ENCODE results near the gene TMBIM4. TPM values are rescaled to one million over a fixed set of nuclear protein-coding genes. Genes with fewer than 3 reads are reported as not detected.
"Not testable (repeated sequence)": the region's sequence is repeated elsewhere in the genome, so short reads cannot be mapped to it uniquely, and the experiment has no call there.

TMBIM4 gene
- total and polyA plus RNA-seq, 2 of the 4 experiments (the other 2 are of a cell fraction) = 38.7 to 59.3 TPM

- Histone ChIP-seq H3K14ac (replicated peaks; ENCODE audit: low read depth, low read length) (no peak overlapping the region), H2BK120ac (ENCODE audit: low read depth, low read length) (no peak overlapping the region), H2BK20ac (ENCODE audit: low read depth, low read length) (no peak overlapping the region), H4K5ac (ENCODE audit: low read depth, low read length) (no peak overlapping the region), H2BK15ac (ENCODE audit: low read depth, low read length) (no peak overlapping the region), H3K9me3 (ENCODE audit: control insufficient read depth, insufficient read depth, low read length) (no peaks in the 10 kb centered on the region), H2AK9ac (replicated peaks; ENCODE audit: low read depth, low read length, poor library complexity) (no peak overlapping the region), H4K91ac (ENCODE audit: insufficient read depth, low read depth, low read length) (no peak overlapping the region), H3K23ac (ENCODE audit: low read depth, low read length) (no peak overlapping the region), H3K4me1 (ENCODE audit: control insufficient read depth, insufficient read depth, low read length) (no peaks in the 10 kb centered on the region; the same call in 1 of the 2 replicates), H4K8ac (ENCODE audit: low read depth in 2 of 2, low read length in 2 of 2) (no peak overlapping the region), H3K4me2 (ENCODE audit: low read depth, low read length) (no peak overlapping the region), H3K79me1 (ENCODE audit: low read depth in 1 of 2, low read length in 2 of 2) (no peaks in the 10 kb centered on the region), H3K9ac (ENCODE audit: low read depth, low read length) (no peak overlapping the region), H2BK5ac (ENCODE audit: low read depth, low read length, poor library complexity, severe bottlenecking) (no peak overlapping the region), H3K36me3 (ENCODE audit: control insufficient read depth, insufficient read depth, low read length) (no peaks in the 10 kb centered on the region), H2AK5ac (ENCODE audit: low read depth, low read length) (no peak overlapping the region), H3K9me1 (ENCODE audit: insufficient read depth, low read length) (no peaks in the 10 kb centered on the region), H3K18ac (ENCODE audit: low read depth, low read length) (no peak overlapping the region), H3K4me3 (ENCODE audit: insufficient read depth, low read depth, low read length) (no peak overlapping the region), H3K27me3 (ENCODE audit: control insufficient read depth, insufficient read depth, low read length) (peaks cover 9% of the 10 kb centered on the region), H4K20me1 (ENCODE audit: insufficient read depth, low read length) (no peaks in the 10 kb centered on the region), H2AFZ (replicated peaks; ENCODE audit: low read length, poor library complexity) (no peak overlapping the region), H3K56ac (ENCODE audit: extremely low read depth, insufficient read depth, low read length) (no peak overlapping the region), H3K4ac (ENCODE audit: low read depth, low read length) (no peak overlapping the region), H3K27ac (ENCODE audit: insufficient read depth, low read length) (no peak overlapping the region)
- CTCF ChIA-PET = no interaction called here
- ATAC-seq (ENCODE audit: low read depth) (no peak), DNase-seq (no peak)
- in situ Hi-C loops (cut with MboI; ENCODE audit: low sequenced_read_pairs) (no loop called here), dilution Hi-C loops (cut with HindIII; ENCODE audit: low sequenced_read_pairs, unreplicated experiment) (no loop called here), intact Hi-C loops (cut with micrococcal nuclease) (no loop called here)
- no CpG with 5 or more reads among the region's 2 CpGs for WGBS, 2 experiments (ENCODE audit: extremely low coverage in 2 of 2, insufficient read length in 1 of 2)
- TF ChIP-seq CHD1 (IDR thresholded peaks at IDR 0.05; ENCODE audit: low read depth, low read length) (no peak), RAD21 (IDR thresholded peaks at IDR 0.05; ENCODE audit: low read length) (no peak), MAZ (IDR thresholded peaks at IDR 0.05; ENCODE audit: borderline replicate concordance, low read depth, low read length) (no peak)
- no TSS peak for BruUV-seq (replicated peaks)
- POLR2A ChIA-PET (ENCODE audit: unreplicated experiment) = no interaction called here
These were observed 17.2 kb upstream of the TMBIM4 start for GRCh38 chr12:66187036-66187435.

- H3K9ac ChIP-seq (ENCODE audit: low read depth, low read length); H2AK5ac ChIP-seq (ENCODE audit: low read depth, low read length); H4K91ac ChIP-seq (ENCODE audit: insufficient read depth, low read depth, low read length); ATAC-seq (ENCODE audit: low read depth); H3K9me1 ChIP-seq (ENCODE audit: insufficient read depth, low read length); H3K9me3 ChIP-seq (ENCODE audit: control insufficient read depth, insufficient read depth, low read length); H3K4me1 ChIP-seq (ENCODE audit: control insufficient read depth, insufficient read depth, low read length); POLR2A ChIA-PET (ENCODE audit: unreplicated experiment); H4K8ac ChIP-seq (ENCODE audit: low read depth in 2 of 2, low read length in 2 of 2); dilution Hi-C loops (cut with HindIII; ENCODE audit: low sequenced_read_pairs, unreplicated experiment); H2AFZ ChIP-seq (replicated peaks; ENCODE audit: low read length, poor library complexity); H3K4ac ChIP-seq (ENCODE audit: low read depth, low read length); H3K14ac ChIP-seq (replicated peaks; ENCODE audit: low read depth, low read length); H3K56ac ChIP-seq (ENCODE audit: extremely low read depth, insufficient read depth, low read length); H3K79me1 ChIP-seq (ENCODE audit: low read depth in 1 of 2, low read length in 2 of 2); H2BK20ac ChIP-seq (ENCODE audit: low read depth, low read length); DNase-seq; H3K23ac ChIP-seq (ENCODE audit: low read depth, low read length); H3K36me3 ChIP-seq (ENCODE audit: control insufficient read depth, insufficient read depth, low read length); CTCF ChIA-PET; BruUV-seq (replicated peaks); H2BK120ac ChIP-seq (ENCODE audit: low read depth, low read length); intact Hi-C loops (cut with micrococcal nuclease); H3K27ac ChIP-seq (ENCODE audit: insufficient read depth, low read length); H3K4me3 ChIP-seq (ENCODE audit: insufficient read depth, low read depth, low read length); in situ Hi-C loops (cut with MboI; ENCODE audit: low sequenced_read_pairs); H3K4me2 ChIP-seq (ENCODE audit: low read depth, low read length); H3K18ac ChIP-seq (ENCODE audit: low read depth, low read length); H2BK5ac ChIP-seq (ENCODE audit: low read depth, low read length, poor library complexity, severe bottlenecking); H2BK15ac ChIP-seq (ENCODE audit: low read depth, low read length); H4K20me1 ChIP-seq (ENCODE audit: insufficient read depth, low read length); H4K5ac ChIP-seq (ENCODE audit: low read depth, low read length); H2AK9ac ChIP-seq (replicated peaks; ENCODE audit: low read depth, low read length, poor library complexity): not testable (repeated sequence)
- 100% methylated on average over 1 of the region's 3 CpGs; no CpG with 5 or more reads in 1 of the 2 experiments for WGBS, 2 experiments (ENCODE audit: extremely low coverage in 2 of 2, insufficient read length in 1 of 2)
- H3K27me3 ChIP-seq (ENCODE audit: control insufficient read depth, insufficient read depth, low read length) = peaks cover 11% of the 10 kb centered on the region
These were observed 15.0 kb upstream of the TMBIM4 start for GRCh38 chr12:66184822-66185221.

Data from IMR-90 (cell line).